NCI-H2171 treated with DMSO at 0.1 percent for 48 hours (cell line): ENCODE results near the gene MEGF10.

ENCODE experiments used
- DNase-seq: peaks from one replicate; lab custom pipeline; 2025; lab: John Stamatoyannopoulos, UW

Gene MEGF10

GRCh38 chr5:127326976-127327755, 36.6 kb downstream of the MEGF10 start:
- DNase-seq: no peak

DNA sequence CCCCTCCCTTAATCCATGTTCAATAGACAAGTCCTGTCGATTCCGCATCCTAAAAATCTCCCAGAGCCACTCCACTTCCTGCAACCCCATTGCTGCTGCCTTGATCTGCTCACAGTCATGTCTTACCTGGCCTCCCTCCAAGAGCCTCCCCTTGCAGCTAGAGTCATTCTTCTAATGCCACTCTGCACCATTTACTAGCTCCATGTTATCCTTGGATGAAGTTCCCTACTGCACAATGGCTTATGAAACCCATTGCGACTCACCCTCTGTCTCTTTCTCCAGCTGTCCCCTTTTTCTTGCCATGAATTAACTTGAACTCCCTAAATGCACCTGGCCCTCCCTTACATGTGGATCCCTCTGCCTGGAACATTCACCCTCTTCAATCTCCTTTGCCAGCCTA, 39.5 kb downstream of the MEGF10 start:
- no peak for DNase-seq

- no peak for DNase-seq
Measured at GRCh38 chr5:127331890-127332649, 41.5 kb downstream of the MEGF10 start.

DNA sequence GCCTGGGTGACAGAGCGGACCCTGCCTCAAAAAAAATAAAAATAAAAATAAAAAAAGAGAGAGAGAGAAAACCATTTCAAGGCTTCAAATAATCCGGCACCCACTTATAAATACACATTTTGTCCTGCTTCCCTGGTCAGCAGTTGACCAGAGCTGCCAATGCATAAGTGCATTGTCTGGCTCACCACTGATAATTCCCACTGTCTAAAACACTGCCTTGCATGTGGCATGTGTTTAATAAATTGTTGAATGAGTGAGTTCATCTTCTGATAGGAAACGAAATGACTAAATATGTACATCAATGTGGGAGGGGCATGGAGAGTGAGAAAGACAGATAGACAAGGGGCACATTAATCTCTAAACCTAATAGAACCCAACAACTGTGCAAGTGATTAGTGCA, 42.9 kb downstream of the MEGF10 start:
- no peak for DNase-seq

DNA sequence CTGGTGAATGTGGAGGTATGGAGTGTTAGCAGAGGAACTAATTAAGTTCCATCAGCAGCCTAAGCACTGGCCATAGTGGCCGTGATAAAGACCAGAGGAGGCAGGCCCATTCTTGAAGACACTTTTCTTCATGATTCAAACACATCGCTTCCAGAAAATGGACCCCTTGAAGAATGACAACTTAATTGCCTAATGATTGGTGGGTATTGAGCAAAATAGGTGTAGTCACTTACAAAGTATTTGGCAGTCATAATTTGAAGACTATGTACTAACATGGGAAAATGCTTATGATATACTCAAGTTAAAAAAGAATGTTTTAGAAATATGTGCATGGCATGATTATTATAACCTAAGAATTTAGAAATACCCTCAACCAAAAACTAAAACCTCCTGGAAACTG, 44.8 kb downstream of the MEGF10 start:
- DNase-seq: no peak

GRCh38 chr5:127337876-127338275, 47.3 kb downstream of the MEGF10 start:
- DNase-seq: no peak

GRCh38 chr5:127338501-127338900, 47.9 kb downstream of the MEGF10 start:
- no peak for DNase-seq

- no peak for DNase-seq
Measured at GRCh38 chr5:127340606-127341005, 50.0 kb downstream of the MEGF10 start.

DNA sequence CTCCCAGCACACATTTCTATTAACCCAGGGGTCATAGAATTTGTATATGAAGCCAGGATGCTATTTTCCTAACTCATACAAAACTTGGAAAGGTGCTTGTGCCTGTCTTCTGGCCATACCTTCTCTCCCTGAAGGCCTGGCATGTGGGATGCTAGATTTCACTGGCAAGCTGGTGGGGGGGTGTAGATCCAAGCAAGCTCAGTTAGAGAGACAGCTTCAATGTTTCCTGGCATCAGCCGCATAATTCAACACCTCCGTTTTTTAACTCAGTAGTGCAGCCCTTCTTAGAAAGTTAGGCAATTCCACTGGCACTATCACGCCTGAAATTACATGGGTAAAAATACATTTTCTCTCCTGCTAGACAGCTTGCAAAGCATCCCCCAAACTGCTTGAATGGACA, 51.8 kb downstream of the MEGF10 start:
- DNase-seq: no peak

- DNase-seq: no peak
Measured at GRCh38 chr5:127343313-127343712, 52.7 kb downstream of the MEGF10 start.

DNA sequence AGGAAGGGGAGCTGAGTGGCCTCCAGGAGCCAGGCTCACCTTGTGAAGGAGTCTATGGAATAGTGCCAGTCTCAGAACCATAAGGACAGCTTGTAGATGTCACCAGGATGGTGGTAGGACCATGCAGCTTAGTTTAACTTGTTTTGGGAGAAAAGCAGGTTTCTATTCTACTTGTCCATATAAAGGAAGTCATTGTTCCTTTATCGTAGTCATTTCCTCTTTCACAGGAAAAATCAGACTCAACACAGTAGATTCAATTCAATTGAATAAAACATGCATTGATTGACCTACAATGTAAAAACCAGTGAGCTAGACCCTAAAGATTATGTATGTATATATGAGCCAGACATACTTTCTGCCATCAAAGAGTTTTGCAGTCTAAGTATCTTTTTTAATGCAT, 53.3 kb downstream of the MEGF10 start:
- DNase-seq: no peak

DNA sequence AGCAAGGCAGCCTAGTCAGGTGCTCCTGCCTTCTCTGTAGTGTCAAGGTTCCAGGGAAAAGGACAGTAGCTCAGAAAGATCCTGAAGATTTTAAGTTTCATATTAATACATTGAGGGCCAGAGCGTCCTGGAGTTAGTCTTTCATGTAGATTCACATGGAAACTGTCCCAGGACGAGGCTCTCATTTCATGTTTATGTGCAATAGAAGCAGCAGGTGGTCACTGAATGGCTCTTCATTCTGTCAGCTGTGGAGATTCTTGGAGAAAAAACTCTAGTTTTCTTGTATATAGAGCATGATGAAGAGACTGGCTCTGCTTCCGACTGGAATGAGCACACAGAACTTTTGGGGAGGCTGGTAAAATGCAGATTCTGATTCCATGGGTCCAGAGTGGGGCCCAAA, 54.3 kb downstream of the MEGF10 start:
- DNase-seq: no peak

DNA sequence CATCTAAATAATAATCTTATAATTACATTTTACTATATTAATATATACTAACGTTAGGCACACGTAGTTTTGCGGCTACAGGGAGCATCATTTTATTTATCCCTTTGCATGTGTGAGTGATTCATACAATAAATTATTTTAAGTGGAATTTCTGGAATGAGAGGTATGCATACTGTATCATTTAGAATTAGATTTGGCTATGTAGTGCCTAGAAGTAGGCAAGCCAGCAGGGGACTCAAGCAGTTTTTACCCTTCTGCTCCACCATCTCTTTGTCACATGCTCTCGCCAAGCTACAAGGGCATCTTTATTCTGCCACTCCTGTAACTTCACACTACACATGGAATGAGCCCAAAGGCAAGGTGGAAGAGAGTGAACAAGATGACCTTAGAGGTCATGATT, 60.8 kb downstream of the MEGF10 start:
- no peak for DNase-seq

- no peak for DNase-seq
Measured at GRCh38 chr5:127352068-127352467, 61.5 kb downstream of the MEGF10 start.

DNA sequence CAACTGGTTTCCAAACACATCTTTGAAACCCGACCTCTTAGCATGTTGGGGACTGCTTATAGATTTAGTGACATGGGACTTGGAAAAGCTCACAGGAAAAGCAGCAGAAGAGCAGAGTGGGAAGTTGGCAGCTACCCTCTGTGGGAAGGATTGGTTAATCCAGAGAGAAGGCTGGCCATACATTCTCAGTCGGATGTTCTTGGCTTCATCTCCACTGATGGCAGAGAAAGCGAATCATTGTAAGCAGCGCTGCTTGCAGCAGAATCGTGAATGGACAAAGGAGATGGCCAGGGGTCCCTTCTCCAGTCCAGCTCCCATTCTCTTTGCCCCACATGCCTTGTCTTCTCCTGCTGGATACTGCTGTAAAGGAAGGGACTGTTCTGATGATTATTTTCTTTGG, 62.7 kb downstream of the MEGF10 start:
- DNase-seq: no peak

- DNase-seq: no peak
Measured at GRCh38 chr5:127353796-127354195, 63.2 kb downstream of the MEGF10 start.

DNA sequence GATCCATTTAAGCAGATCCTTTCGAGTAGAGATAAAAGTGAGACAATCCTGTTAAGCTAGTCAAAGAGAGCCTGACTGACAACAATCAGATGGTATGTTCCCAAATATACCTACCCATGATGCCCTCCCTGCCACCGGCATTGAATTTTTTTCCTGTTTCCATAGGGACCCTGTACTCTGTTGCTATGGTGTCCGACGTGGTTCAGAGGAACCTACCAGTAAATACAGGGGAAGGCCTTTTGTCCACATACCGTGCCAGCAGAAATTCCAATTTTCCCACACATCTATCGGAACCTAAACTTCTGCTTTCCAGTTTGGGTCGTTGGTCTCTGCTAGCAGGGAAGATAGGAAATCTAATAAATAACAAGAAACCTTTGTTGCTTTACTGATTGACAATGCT, 64.7 kb downstream of the MEGF10 start:
- no peak for DNase-seq

DNA sequence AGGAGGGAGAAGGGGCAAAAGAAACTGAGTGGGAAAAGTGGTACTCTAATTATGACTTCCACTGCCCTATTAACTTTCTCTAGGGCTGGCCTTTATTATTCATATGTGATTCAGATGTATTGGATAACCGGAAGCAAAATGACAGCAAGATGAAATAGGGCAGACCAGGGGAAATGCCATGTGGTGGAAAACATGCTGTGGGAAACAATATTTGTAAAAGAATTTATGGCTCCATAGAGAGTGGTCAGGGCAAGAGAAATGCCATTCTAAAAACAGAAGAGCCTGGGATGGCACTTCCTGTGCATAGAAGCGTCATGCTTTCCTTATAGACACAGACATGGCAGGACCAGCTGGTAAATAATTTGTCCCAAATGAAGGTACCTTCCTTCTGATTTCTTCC, 67.7 kb downstream of the MEGF10 start:
- no peak for DNase-seq

DNA sequence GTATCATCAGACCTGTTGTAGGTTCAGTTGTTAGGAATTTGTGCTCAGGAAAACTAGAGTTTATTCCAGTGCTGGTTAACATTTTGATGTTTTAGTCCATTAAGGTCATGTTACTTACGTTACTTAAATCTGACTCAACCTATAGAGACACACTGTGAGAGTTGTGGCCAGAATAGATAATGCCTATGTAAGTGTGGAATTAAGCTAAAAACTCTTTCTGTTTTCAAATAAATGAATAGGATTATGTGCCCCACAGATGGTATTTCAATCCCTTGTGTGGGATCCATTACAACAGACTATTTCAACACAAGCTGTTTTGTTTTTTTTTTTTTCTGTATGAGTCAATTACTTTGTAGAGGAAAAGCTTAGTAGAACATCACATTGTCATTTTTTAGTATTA, 68.1 kb downstream of the MEGF10 start:
- DNase-seq: peak; percentile 78

- no peak for DNase-seq
Measured at GRCh38 chr5:127359502-127359901, 68.9 kb downstream of the MEGF10 start.

GRCh38 chr5:127363403-127363802, 72.8 kb downstream of the MEGF10 start:
- DNase-seq: no peak

- DNase-seq: no peak
Measured at GRCh38 chr5:127367029-127367428, 76.4 kb downstream of the MEGF10 start.

- no peak for DNase-seq
Measured at GRCh38 chr5:127367946-127368465, 77.4 kb downstream of the MEGF10 start.
